Neural progenitor cell (in vitro differentiated cells): ENCODE results near the gene KLF6. TPM values are rescaled to one million over a fixed set of nuclear protein-coding genes. Genes with fewer than 3 reads are reported as not detected.

Experiments
- DNase-seq: peaks from one replicate; pipeline ENCODE4 v3.0.0-alpha.2; 2016; ENCODE audit warnings: low spot score
- H2AFZ ChIP-seq: fragments of 200-600 bp; sonication (generic); replicated peaks from 2 replicates; pipeline ENCODE4 v1.6.1; 2016; ENCODE audit warnings: antibody characterized with exemption
- H3F3A ChIP-seq: fragments of 200-600 bp; sonication (generic); 2 replicates; pipeline ENCODE4 v1.6.1; 2016; ENCODE audit warnings: antibody characterized with exemption, low read depth
- H3K27ac ChIP-seq: fragments of 200-600 bp; sonication (generic); 2 replicates; pipeline ENCODE4 v1.5.1; 2016; ENCODE audit warnings: mild to moderate bottlenecking
- H3K27me3 ChIP-seq: fragments of 200-600 bp; sonication (generic); 2 replicates; pipeline ENCODE4 v1.6.1; 2016; ENCODE audit warnings: mild to moderate bottlenecking, moderate library complexity
- H3K36me3 ChIP-seq: fragments of 200-600 bp; sonication (generic); 2 replicates; pipeline ENCODE4 v1.5.1; 2016
- H3K4me1 ChIP-seq: fragments of 200-600 bp; sonication (generic); 2 replicates; pipeline ENCODE4 v1.6.1; 2016; ENCODE audit warnings: mixed run types
- H3K4me2 ChIP-seq: fragments of 200-600 bp; sonication (generic); 2 replicates; pipeline ENCODE4 v1.6.1; 2016
- H3K4me3 ChIP-seq: fragments of 200-600 bp; sonication (generic); 2 replicates; pipeline ENCODE4 v1.5.1; 2016
- H3K79me2 ChIP-seq: fragments of 200-600 bp; sonication (generic); 2 replicates; pipeline ENCODE4 v1.6.1; 2016; ENCODE audit warnings: low read depth
- H3K9ac ChIP-seq: fragments of 200-600 bp; sonication (generic); 2 replicates; pipeline ENCODE4 v1.6.1; 2016
- H3K9me3 ChIP-seq: fragments of 200-600 bp; sonication (generic); 2 replicates; pipeline ENCODE4 v1.5.1; 2016; ENCODE audit warnings: low read depth
- H4K20me1 ChIP-seq: fragments of 200-600 bp; sonication (generic); 2 replicates; pipeline ENCODE4 v1.6.1; 2016; ENCODE audit warnings: low read depth
- H3K27ac Mint-ChIP-seq: 3 replicates; pipeline ENCODE4 v1.8.0; 2021; ENCODE audit warnings: mixed read lengths
- H3K27me3 Mint-ChIP-seq: 2 replicates; pipeline ENCODE4 v1.8.0; 2022; ENCODE audit warnings: low read depth, mild to moderate bottlenecking, inconsistent platforms, moderate library complexity, mixed read lengths; ENCODE audit not compliant: insufficient read depth
- H3K36me3 Mint-ChIP-seq: 3 replicates; pipeline ENCODE4 v1.8.0; 2021; ENCODE audit warnings: mixed read lengths
- H3K4me1 Mint-ChIP-seq: 3 replicates; pipeline ENCODE4 v1.8.0; 2021; ENCODE audit warnings: mixed read lengths
- H3K4me3 Mint-ChIP-seq: 3 replicates; pipeline ENCODE4 v1.8.0; 2021; ENCODE audit warnings: mild to moderate bottlenecking, moderate library complexity, mixed read lengths
- H3K9me3 Mint-ChIP-seq: 3 replicates; pipeline ENCODE4 v1.8.0; 2020; ENCODE audit warnings: mixed read lengths
- CTCF ChIP-seq: fragments of 200-600 bp; sonication (generic); IDR thresholded peaks from 2 replicates; pipeline ENCODE4 v1.5.1; 2017; ENCODE audit warnings: antibody characterized with exemption, mild to moderate bottlenecking
- EZH2 ChIP-seq: fragments of 200-600 bp; sonication (generic); IDR thresholded peaks from 2 replicates; pipeline ENCODE4 v1.6.1; 2017; ENCODE audit warnings: antibody characterized with exemption, mild to moderate bottlenecking, moderate library complexity
- EZH2phosphoT487 ChIP-seq: fragments of 200-600 bp; sonication (generic); IDR thresholded peaks from 2 replicates; pipeline ENCODE4 v1.6.1; 2017; ENCODE audit warnings: antibody characterized with exemption
- total RNA-seq: library from RNA; depleted of rRNA; stranded (reverse); fragments of >200 nt; gene quantifications from 2 replicates; pipeline ENCODE4 v1.2.3, GENCODE V29; 2015; ENCODE audit warnings: low replicate concordance

KLF6 gene
- total RNA-seq, 1 donor from 2014 or later, result 11.9 TPM

DNA sequence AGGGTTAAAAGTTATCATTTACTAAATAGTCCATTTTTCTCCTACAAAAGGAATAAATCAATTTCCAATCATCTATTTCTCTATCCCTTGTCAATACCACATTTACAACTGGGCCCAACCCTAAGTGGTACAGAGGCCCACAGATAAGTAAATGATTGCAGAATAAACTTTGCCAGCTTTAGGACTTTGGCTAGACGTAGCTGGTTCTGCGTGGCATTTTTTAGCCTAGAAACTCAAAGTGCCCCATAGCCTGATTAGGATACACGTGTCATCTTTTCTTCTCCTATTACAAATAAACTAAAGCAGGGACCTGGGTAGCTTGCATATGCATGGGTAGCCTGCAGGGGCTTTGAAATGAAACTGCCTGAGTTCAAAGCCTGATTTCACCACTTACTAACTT lies 56.4 kb downstream of the KLF6 start:
- H3K9me3 Mint-ChIP-seq, result peaks cover 2% of the 10 kb centered on the region
- no peak overlapping the region for H3K4me3 Mint-ChIP-seq
- no peak for TF ChIP-seq CTCF
- no peak for TF ChIP-seq EZH2phosphoT487
- no peak for TF ChIP-seq EZH2
- H2AFZ ChIP-seq, result no peak overlapping the region
- no peaks in the 10 kb centered on the region for H3K79me2 ChIP-seq
- no peaks in the 10 kb centered on the region for H3K9me3 ChIP-seq
- H4K20me1 ChIP-seq, result no peaks in the 10 kb centered on the region
- no peak for DNase-seq
- H3F3A ChIP-seq, result no peaks in the 10 kb centered on the region
- H3K27me3 ChIP-seq, result no peaks in the 10 kb centered on the region
- H3K4me3 ChIP-seq, result no peak overlapping the region
- peaks cover 7% of the 10 kb centered on the region for H3K4me1 Mint-ChIP-seq
- H3K36me3 ChIP-seq, result no peaks in the 10 kb centered on the region
- no peaks in the 10 kb centered on the region for H3K4me1 ChIP-seq
- H3K9ac ChIP-seq, result no peak overlapping the region
- no peak overlapping the region for H3K27ac Mint-ChIP-seq
- H3K27me3 Mint-ChIP-seq, result peaks cover 5% of the 10 kb centered on the region
- no peak overlapping the region for H3K4me2 ChIP-seq
- no peaks in the 10 kb centered on the region for H3K36me3 Mint-ChIP-seq
- H3K27ac ChIP-seq, result no peak overlapping the region

DNA sequence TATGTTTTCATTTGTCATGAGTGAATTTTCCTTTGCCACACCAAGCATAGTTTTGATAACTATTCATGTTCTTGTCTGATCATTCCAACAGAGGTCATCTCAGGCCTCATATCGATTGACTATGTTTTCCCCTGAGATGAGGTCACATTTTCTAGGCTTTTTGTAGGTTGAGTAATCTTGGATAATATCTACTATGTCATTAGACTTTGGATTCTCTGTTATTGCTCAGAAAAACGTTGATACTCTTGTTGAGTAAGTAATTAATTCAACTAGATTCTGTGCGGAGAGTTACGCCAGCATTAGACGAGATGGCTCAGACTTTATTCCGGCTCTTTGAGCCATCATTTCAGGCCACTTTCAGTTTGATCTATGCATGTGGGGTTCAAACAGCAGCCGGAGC lies 57.7 kb downstream of the KLF6 start:
- no peaks in the 10 kb centered on the region for H3F3A ChIP-seq
- H2AFZ ChIP-seq, result no peak overlapping the region
- H3K4me3 ChIP-seq, result no peak overlapping the region
- peaks cover 7% of the 10 kb centered on the region for H3K4me1 Mint-ChIP-seq
- no peaks in the 10 kb centered on the region for H3K27me3 ChIP-seq
- H3K79me2 ChIP-seq, result no peaks in the 10 kb centered on the region
- no peaks in the 10 kb centered on the region for H3K36me3 Mint-ChIP-seq
- H3K4me1 ChIP-seq, result no peaks in the 10 kb centered on the region
- no peak overlapping the region for H3K4me3 Mint-ChIP-seq
- no peaks in the 10 kb centered on the region for H3K36me3 ChIP-seq
- H3K4me2 ChIP-seq, result no peak overlapping the region
- no peak overlapping the region for H3K9ac ChIP-seq
- peaks cover 6% of the 10 kb centered on the region for H3K27me3 Mint-ChIP-seq
- H3K27ac ChIP-seq, result no peak overlapping the region
- H4K20me1 ChIP-seq, result no peaks in the 10 kb centered on the region
- TF ChIP-seq EZH2phosphoT487 (no peak), EZH2 (no peak), CTCF (no peak)
- DNase-seq, result no peak
- no peaks in the 10 kb centered on the region for H3K9me3 ChIP-seq
- H3K27ac Mint-ChIP-seq, result no peak overlapping the region
- H3K9me3 Mint-ChIP-seq, result peaks cover 2% of the 10 kb centered on the region
